ENCODE measurements around the gene NDUFAF2.
A peak's percentile ranks its signal among the peaks of the same experiment; 100 is the strongest.

The NDUFAF2 gene

GRCh38 chr5:61178702-61179101, 233.7 kb downstream of the NDUFAF2 start (continued):
- TF ChIP-seq ZNF157 (tag by site-specific recombination; IDR thresholded peaks at IDR 0.05) (no peak), ZNF791 (tag by site-specific recombination; IDR thresholded peaks at IDR 0.05) (no peak)

DNA sequence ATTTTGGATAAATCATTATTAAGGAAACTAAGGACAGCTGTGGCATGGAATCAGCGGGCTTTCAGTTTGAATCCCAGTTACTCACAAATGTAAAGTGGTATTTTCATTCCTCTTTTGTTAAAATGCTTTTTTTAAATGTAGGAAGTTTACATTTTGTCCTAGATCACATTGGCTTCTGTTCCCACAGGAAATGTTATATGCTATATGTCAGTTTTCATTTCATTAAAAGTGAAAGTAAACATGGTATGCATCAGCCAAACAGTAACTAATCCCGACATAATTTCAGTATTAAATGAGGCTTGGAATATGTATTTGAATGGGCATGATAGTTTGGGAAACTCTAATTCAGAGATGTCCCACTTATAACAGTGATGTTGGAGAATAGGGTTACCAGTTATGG, 235.9 kb downstream of the NDUFAF2 start:
- no peak overlapping the region for H3K4me3 ChIP-seq (ENCODE audit: low read depth, low read length)
- H3K36me3 ChIP-seq (ENCODE audit: control insufficient read depth in 2 of 2, insufficient read depth in 1 of 2, low read length in 2 of 2) = no peaks in the 10 kb centered on the region
- no peaks in the 10 kb centered on the region for H3K4me1 ChIP-seq (ENCODE audit: control insufficient read depth, insufficient read depth, low read length)
- no peaks in the 10 kb centered on the region for H3K9me3 ChIP-seq (ENCODE audit: control insufficient read depth, insufficient read depth, low read depth, low read length)
- ChIA-PET POLR2A (no interaction called here), CTCF (interaction anchor here (0.6 to 1.0 kb wide), 3 partner anchors 11 to 150 kb away, joined by 3 read pairs; no protein-coding TSS in a partner anchor)
- no peak overlapping the region for H3K27ac ChIP-seq (ENCODE audit: extremely low read depth, low read depth, low read length)
- TF ChIP-seq RBAK (tag by site-specific recombination; IDR thresholded peaks at IDR 0.05) (no peak), ZNF585B (tag by site-specific recombination; IDR thresholded peaks at IDR 0.05) (no peak), HOXD13 (CRISPR knock-in tag; IDR thresholded peaks at IDR 0.05; ENCODE audit: borderline replicate concordance) (no peak), MEIS1 (CRISPR knock-in tag; IDR thresholded peaks at IDR 0.05; ENCODE audit: borderline replicate concordance) (no peak), HOXA7 (CRISPR knock-in tag; IDR thresholded peaks at IDR 0.05; ENCODE audit: borderline replicate concordance) (no peak)

- H3K9me3 ChIP-seq (ENCODE audit: control insufficient read depth, insufficient read depth, low read depth, low read length) = no peaks in the 10 kb centered on the region
- H3K27ac ChIP-seq (ENCODE audit: extremely low read depth, low read depth, low read length) = no peak overlapping the region
- POLR2A ChIA-PET = interaction anchor here (0.6 kb wide), 1 partner anchor 28 kb away, joined by 3 read pairs; no protein-coding TSS in a partner anchor
- H3K4me1 ChIP-seq (ENCODE audit: control insufficient read depth, insufficient read depth, low read length) = no peaks in the 10 kb centered on the region
- no peaks in the 10 kb centered on the region for H3K36me3 ChIP-seq (ENCODE audit: control insufficient read depth in 2 of 2, insufficient read depth in 1 of 2, low read length in 2 of 2)
- CTCF ChIA-PET = no interaction called here
- no peak overlapping the region for H3K4me3 ChIP-seq (ENCODE audit: low read depth, low read length)
- TF ChIP-seq SETDB1 (IDR thresholded peaks at IDR 0.05; ENCODE audit: insufficient read length, low read length) (no peak), SP3 (tag by site-specific recombination; IDR thresholded peaks at IDR 0.05) (no peak)
These were observed 237.4 kb downstream of the NDUFAF2 start for GRCh38 chr5:61182449-61182848.

- POLR2A ChIA-PET = no interaction called here
- CTCF ChIA-PET = interaction anchor here (0.6 kb wide), 1 partner anchor 507 kb away, joined by 3 read pairs; no protein-coding TSS in a partner anchor
- TF ChIP-seq ZNF202 (tag by site-specific recombination; IDR thresholded peaks at IDR 0.05; ENCODE audit: borderline replicate concordance) (no peak), ZNF174 (tag by site-specific recombination; IDR thresholded peaks at IDR 0.05) (no peak), BCL11A (tag by site-specific recombination; IDR thresholded peaks at IDR 0.05; ENCODE audit: low read depth) (no peak), ZNF311 (tag by site-specific recombination; IDR thresholded peaks at IDR 0.05; ENCODE audit: borderline replicate concordance) (no peak), ZNF146 (tag by site-specific recombination; IDR thresholded peaks at IDR 0.05) (peak; percentile 54; the same call in 1 of the 2 replicates), ZBTB20 (tag by site-specific recombination; IDR thresholded peaks at IDR 0.05) (no peak)
- TF ChIP-seq, protein P1, sequence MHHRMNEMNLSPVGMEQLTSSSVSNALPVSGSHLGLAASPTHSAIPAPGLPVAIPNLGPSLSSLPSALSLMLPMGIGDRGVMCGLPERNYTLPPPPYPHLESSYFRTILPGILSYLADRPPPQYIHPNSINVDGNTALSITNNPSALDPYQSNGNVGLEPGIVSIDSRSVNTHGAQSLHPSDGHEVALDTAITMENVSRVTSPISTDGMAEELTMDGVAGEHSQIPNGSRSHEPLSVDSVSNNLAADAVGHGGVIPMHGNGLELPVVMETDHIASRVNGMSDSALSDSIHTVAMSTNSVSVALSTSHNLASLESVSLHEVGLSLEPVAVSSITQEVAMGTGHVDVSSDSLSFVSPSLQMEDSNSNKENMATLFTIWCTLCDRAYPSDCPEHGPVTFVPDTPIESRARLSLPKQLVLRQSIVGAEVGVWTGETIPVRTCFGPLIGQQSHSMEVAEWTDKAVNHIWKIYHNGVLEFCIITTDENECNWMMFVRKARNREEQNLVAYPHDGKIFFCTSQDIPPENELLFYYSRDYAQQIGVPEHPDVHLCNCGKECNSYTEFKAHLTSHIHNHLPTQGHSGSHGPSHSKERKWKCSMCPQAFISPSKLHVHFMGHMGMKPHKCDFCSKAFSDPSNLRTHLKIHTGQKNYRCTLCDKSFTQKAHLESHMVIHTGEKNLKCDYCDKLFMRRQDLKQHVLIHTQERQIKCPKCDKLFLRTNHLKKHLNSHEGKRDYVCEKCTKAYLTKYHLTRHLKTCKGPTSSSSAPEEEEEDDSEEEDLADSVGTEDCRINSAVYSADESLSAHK (tag by site-specific recombination; IDR thresholded peaks at IDR 0.05) = no peak
- TF ChIP-seq, protein P2, sequence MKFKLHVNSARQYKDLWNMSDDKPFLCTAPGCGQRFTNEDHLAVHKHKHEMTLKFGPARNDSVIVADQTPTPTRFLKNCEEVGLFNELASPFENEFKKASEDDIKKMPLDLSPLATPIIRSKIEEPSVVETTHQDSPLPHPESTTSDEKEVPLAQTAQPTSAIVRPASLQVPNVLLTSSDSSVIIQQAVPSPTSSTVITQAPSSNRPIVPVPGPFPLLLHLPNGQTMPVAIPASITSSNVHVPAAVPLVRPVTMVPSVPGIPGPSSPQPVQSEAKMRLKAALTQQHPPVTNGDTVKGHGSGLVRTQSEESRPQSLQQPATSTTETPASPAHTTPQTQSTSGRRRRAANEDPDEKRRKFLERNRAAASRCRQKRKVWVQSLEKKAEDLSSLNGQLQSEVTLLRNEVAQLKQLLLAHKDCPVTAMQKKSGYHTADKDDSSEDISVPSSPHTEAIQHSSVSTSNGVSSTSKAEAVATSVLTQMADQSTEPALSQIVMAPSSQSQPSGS (tag by site-specific recombination; IDR thresholded peaks at IDR 0.05; ENCODE audit: low read depth) = peak; percentile 25; the same call in 1 of the 2 replicates
- no peak overlapping the region for H3K4me3 ChIP-seq (ENCODE audit: low read depth, low read length)
- no peaks in the 10 kb centered on the region for H3K4me1 ChIP-seq (ENCODE audit: control insufficient read depth, insufficient read depth, low read length)
- H3K36me3 ChIP-seq (ENCODE audit: control insufficient read depth in 2 of 2, insufficient read depth in 1 of 2, low read length in 2 of 2) = no peaks in the 10 kb centered on the region
- H3K9me3 ChIP-seq (ENCODE audit: control insufficient read depth, insufficient read depth, low read depth, low read length) = no peaks in the 10 kb centered on the region
- H3K27ac ChIP-seq (ENCODE audit: extremely low read depth, low read depth, low read length) = no peak overlapping the region
These were observed 238.5 kb downstream of the NDUFAF2 start for GRCh38 chr5:61183538-61183937.

All from HEK293 (cell line).